Measurements from ENCODE around the gene CRIP2. TPM values are rescaled to one million over a fixed set of nuclear protein-coding genes. Genes with fewer than 3 reads are reported as not detected.

CRIP2 gene
- total RNA-seq, 1 experiment from 2014 or later = 209 TPM

DNA sequence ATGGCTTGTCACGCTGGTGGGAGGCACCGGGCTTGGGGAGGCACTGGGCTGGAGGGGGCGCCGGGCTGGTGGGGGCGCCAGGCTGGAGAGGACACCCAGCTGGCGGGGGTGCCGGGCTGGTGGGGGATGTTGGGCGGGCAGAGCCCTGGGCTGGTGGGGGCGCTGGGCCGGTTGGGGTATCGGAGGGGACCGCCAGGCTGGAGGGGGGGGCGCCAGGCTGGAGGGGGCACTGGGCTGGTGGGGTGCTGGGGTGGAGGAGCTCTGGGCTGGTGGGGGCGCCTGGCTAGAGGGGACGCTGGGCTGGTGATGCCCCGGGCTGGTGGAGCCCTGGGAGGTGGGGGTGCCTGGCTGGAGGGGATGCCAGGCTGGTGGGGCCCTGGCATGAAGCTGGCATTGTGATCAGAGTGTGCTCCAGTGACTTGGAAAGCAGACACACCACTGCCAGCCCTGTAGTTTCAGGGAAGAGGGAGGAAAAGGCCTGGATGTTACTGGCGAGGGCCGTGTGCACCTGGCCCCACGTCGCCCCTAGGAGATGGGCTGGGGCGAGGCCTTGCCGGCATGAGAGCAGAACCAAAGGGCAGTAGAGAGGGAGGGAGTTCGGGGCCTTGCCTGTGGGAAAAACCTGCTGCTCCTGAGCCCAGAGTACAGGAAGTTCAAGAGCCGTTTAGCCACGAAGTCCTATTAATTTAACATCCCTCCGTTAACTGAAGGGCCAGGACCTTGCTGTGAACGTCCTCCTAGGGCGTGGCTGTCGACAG is 29.5 kb downstream of the CRIP2 start:
- in situ Hi-C loops (cut with HindIII; ENCODE audit: low sequenced_read_pairs) = no loop called here
- DNase-seq (ENCODE audit: low spot score) = no peak

DNA sequence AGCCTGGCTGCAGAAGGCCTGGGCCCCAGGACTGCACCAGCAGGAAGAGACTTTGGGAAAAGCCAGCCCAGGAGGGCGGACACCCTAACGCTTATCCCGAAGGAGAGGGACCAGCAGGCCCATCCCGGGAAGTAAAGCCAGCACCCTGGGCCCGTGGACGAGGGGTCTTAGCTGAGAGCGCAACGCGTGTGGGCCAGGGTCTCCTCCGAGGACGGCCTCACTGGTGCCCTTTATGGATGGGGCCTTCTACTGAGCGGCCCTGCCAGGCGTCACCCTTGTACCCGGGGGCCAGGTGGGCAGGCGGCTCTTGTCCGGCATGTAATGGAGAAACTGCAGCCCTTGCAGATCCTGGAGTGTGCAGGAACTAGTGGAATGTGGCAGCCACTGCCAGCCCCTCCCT is 30.5 kb downstream of the CRIP2 start:
- DNase-seq (ENCODE audit: low spot score) = no peak
- in situ Hi-C loops (cut with HindIII; ENCODE audit: low sequenced_read_pairs) = no loop called here

DNA sequence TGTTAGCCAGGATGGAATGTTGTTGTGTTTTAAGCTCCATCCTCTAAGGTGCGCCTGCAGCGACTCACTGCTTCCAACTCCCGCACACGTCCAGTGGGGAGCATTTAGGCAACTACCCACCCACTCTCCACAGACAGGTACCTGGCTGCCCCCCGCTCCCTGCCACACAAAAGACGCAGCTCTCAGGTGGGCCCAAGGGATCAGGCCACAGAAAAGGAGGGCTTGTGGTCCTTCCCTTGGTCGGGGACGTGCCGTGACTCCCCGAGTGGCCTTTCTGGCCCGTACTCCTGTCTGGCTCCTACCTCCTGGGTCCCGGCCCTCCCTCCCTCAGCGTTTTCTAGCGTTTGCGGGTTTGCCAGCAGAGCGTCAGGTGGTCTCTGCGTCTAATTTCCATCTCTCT is 32.6 kb downstream of the CRIP2 start:
- in situ Hi-C loops (cut with HindIII; ENCODE audit: low sequenced_read_pairs) = no loop called here
- no peak for DNase-seq (ENCODE audit: low spot score)

DNA sequence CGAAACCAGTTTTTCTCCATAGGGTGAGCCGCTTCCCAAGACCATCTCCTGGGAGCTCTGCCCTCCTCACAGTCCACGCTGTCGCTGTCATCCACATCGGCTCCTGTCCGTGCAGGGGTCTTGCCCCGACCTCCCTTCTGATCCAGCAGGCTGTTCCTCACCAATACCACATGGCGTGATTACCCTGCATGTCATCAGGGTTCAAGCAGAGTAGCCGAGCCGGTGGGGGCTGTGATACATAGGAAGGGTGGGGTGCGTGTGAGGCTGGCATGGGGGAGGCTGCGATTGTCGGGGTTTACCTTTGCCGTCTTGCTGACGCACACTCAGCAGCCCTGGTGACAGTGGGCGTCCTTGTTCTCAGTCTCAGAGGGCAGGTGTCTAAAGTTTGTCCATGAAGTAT is 33.4 kb downstream of the CRIP2 start:
- in situ Hi-C loops (cut with HindIII; ENCODE audit: low sequenced_read_pairs) = no loop called here
- DNase-seq (ENCODE audit: low spot score) = no peak

DNA sequence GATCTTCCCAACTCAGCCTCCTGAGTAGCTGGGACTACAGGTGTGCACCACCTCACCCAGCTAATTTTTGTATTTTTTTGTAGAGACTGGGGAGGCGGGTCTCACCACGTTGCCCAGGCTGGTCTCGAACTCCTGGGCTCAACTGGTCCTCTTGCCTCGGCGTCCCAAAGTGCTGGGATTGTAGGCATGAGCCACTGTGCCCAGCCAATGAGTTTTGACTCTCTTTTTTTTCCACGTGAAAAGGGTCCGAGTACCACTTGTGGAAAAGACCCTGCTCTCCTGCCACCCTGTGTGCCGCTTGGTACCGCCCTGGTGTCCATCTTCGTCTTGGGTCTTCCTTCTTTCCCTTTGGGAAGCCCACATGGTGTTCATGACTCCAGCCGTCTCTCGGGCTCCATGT is 34.0 kb downstream of the CRIP2 start:
- in situ Hi-C loops (cut with HindIII; ENCODE audit: low sequenced_read_pairs) = no loop called here
- DNase-seq (ENCODE audit: low spot score) = no peak

DNA sequence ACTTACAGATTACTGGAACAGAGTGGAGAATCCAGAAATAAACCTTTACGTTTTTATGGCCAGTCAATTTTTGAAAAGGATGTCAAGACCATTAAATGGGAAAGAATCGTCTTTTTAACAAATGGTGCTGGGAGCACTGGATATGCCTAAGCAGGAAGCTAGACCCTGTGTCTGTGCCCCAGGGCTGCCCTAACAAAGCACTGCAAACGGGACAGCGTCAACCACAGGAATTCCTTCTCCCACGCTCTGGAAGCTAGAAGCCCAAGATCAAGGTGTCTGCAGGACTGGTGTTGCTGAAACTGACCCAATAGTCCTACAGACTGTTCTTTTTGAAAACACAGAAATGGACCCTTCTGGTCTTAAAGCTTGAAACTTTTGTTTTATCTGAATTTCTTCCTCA is 42.5 kb downstream of the CRIP2 start:
- no peak for DNase-seq (ENCODE audit: low spot score)
- in situ Hi-C loops (cut with HindIII; ENCODE audit: low sequenced_read_pairs) = no loop called here

DNA sequence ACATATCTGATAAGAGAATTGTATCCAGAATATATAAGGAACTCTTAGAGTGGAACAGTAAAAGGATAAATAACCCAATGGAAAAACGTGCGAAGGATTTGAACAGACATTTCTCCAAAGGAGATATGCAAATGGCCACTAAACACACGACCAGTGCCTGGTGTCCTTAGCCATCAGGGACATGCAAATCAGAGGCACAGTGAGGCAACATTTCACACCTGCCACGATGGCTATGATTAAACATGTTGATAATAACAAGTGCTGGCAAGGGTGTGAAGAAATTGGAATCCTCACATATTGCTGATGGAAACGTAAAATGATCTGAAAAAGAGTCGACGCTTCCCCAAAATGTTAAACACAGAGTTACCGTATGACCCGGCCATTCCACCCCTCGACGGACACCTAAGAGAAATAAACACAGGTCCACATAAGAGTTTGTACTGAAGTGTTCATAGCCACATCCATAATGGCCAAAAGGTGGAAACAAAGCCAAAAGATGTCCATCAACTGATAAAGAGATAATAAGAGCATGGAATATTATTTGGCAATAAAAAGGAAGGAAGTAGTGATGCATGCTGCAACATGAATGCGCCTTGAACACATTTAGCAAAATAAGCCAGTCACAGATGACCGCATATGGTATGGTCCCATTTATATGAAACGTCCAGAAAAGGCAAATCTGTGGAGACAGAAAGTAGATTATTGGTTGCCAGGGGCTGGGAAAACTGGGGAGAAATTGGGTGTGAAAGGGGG is 45.5 kb downstream of the CRIP2 start:
- in situ Hi-C loops (cut with HindIII; ENCODE audit: low sequenced_read_pairs) = no loop called here
- DNase-seq (ENCODE audit: low spot score) = no peak

DNA sequence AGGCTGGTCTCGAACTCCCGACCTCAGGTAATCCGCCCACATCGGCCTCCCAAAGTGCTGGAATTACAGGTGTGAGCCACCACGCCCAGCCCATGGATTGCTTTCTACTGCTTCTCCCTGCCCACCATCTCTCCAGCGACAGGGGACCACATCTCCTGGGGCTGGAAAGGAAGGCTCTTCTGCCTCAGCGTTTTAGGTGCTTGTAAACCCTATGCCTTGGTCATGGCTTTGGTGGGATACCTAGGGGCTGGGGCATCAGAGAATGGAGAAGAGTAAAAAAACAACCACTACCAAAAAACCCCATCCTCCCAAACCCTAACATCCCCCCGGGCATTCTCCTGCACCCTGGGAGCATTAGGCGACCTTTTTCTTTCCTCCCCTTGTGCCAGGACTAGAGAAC is 50.7 kb downstream of the CRIP2 start:
- no peak for DNase-seq (ENCODE audit: low spot score)

DNA sequence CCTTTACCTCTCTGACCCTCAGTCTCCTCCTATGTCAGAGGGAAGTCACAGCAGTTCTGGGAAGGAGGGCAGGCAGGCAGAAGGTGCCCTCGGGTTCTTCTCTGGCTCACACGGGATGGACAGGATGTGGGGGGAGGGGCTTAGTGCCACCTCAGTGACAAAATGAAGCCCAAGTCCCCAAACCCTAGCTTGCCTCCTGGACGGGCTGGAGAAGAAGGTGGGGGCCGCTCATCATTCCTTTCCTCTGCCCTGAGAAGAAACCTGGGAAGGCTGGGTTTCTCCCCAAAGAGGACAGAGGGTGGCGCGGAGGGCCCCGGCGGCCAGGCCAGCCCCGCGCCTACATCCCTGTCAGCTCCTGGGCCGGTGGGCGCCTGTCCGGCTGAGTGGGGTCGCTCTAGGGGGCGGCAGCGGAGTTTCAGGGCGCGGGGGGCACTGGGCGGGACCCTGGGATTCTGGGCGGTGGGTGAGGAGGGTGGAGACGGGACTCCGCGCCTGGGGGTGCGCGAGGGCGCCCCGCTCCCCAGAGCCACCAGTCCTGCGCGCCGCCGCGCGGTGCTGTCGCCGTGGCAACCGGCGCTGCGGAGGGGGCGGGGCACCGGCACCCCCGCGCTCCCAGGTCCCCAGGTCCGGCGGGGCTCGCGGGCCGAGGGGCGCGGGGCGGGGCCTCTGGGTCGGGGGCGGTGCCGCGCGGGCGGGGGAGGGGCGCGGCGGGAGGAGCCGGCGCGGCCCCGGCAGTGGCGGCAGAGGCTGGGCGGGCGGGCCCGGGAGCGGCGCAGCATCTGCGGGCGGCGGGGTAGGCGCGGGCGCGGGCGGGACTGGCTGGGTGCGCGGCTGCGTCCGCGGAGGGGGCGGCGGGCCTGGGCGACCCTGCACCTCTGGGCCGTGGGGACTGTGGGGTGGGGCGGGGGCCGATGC is 51.5 kb downstream of the CRIP2 start, which contains the start of gene TMEM121:
TSS of gene TMEM121 (plus strand) at position 723 of the 915 bp plus-strand sequence. CDS start 2,252 bp downstream, outside the sequence.
- peak; percentile 37 for DNase-seq (ENCODE audit: low spot score)
- in situ Hi-C loops (cut with HindIII; ENCODE audit: low sequenced_read_pairs) = no loop called here

More for the DNA sequence above, 50.7 kb downstream of the CRIP2 start:
- in situ Hi-C loops (cut with HindIII; ENCODE audit: low sequenced_read_pairs) = no loop called here

DNA sequence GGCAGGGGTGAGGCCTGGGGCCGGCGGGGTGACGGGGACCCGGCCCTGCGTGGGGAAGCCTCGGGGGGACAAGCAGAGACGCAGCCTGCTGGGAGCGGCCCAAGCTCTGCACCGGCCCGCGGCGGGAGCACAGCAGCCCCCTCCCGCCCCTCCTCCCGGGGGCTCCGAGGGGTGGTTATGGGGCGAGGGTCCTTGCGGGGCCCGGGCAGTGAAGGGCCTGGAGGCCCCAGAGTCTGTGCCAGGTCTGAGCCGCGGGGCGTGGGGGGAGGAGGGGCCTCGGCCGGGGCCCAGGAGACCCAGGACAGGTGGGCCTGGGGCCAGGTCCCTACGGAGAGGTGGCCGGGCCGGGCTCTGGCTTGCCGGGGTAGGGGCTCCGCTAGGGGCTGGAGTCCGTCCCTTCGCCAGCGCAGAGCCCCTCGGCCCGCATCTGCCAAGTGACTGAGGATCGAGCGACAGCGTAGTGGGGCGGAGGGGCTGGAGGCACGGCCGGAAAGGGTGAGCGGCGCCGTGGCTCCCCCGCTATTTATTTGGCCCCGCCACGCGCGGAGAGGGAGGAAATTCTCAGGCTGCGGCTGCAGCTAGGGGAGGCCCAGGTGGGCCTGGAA is 52.3 kb downstream of the CRIP2 start:
- in situ Hi-C loops (cut with HindIII; ENCODE audit: low sequenced_read_pairs) = no loop called here
- DNase-seq (ENCODE audit: low spot score) = no peak

DNA sequence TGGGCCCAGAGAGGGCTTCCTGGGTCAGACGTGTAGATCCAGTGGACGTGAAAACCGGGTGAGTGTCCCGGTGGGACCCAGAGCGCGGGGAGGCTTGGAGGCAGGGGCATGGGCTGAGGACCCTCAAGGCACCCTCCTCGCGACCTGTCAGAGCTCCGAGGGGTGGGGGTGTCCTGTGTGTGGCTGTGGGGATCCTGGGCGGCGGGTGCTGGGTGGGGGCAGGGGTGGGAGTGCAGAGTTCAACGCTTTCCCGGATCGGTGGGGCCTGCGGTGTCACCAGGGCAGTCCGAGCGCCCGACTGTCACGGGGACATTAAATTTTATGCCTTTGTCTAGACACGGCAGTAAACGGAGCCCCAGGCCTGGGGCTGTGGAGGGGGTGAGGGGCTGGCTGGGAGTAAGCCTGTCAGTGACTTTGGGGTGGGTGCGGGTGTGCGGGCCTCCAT is 52.8 kb downstream of the CRIP2 start:
- in situ Hi-C loops (cut with HindIII; ENCODE audit: low sequenced_read_pairs) = no loop called here
- no peak for DNase-seq (ENCODE audit: low spot score)

DNA sequence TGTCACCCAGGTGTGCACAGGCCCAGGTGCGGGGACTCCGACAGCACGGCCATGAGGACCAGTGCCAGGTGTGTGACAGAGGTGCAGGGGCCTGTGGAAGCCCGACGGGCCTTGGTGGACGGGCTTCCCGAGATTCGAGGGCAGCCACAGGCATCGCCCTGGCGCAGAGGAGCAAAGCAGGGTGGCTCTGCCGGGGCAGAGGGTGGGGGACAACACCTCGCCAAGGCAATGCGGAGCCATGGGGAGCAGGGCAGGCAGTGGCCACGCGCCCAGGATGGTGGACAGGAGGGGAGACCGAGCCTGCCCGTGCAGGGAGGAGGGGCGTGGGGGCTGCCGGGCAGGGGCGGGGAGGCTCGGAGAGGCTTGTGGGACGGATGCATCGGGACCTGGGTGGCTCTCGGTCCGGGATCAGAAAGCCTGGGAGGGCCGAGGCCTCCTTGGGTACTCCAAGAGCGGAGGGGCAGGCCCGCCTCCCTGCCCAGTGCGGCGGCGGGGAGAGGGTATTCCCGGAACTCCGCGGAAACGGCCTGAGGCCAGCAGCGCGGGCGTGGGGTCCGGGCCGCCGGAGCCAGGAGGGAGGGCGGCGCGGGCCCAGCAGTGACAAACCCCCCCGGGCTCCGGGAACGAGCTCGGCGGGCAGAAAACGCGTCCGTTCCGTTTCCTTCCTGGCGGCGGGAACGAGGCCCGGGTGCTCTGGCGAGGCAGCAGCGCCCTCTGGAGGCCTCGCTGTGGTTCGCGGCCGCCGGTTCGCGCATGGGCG is 53.4 kb downstream of the CRIP2 start:
- DNase-seq (ENCODE audit: low spot score) = peak; percentile 69
- in situ Hi-C loops (cut with HindIII; ENCODE audit: low sequenced_read_pairs) = no loop called here

DNA sequence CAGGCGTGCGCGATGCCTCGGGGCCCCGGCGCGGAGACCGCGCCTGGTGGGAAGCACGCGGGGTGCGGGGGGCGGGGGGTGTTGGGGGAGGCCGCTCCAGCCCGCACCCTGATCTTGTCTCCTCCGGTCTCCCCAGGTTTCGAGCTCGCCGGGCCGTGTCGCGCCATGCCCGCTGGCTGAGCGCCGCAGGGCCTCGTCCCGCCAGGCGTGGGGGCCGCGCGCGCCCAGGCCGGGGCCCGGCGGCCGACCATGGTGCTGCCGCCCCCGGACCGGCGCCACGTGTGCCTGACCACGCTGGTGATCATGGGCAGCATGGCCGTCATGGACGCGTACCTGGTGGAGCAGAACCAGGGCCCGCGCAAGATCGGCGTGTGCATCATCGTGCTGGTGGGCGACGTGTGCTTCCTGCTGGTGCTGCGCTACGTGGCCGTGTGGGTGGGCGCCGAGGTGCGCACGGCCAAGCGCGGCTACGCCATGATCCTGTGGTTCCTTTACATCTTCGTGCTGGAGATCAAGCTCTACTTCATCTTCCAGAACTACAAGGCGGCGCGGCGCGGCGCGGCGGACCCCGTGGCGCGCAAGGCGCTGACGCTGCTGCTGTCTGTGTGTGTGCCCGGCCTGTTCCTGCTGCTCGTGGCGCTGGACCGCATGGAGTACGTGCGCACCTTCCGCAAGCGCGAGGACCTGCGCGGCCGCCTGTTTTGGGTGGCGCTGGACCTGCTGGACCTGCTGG is 54.1 kb downstream of the CRIP2 start:
- in situ Hi-C loops (cut with HindIII; ENCODE audit: low sequenced_read_pairs) = no loop called here

DNA sequence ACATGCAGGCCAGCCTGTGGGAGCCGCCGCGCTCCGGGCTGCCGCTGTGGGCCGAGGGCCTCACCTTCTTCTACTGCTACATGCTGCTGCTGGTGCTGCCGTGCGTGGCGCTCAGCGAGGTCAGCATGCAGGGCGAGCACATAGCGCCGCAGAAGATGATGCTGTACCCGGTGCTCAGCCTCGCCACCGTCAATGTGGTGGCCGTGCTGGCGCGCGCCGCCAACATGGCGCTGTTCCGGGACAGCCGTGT is 54.6 kb downstream of the CRIP2 start:
- DNase-seq (ENCODE audit: low spot score) = no peak
- in situ Hi-C loops (cut with HindIII; ENCODE audit: low sequenced_read_pairs) = no loop called here

More for the DNA sequence above, 54.1 kb downstream of the CRIP2 start:
- DNase-seq (ENCODE audit: low spot score) = no peak

Data from G401 (cell line).